Amygdala (tissue), 56 donors: ENCODE data around the gene FAM120A.

ENCODE experiments used
- DNase-seq, 56 donors: peaks; one replicate each; lab custom pipeline; 2025; lab: John Stamatoyannopoulos, UW

FAM120A gene

DNA sequence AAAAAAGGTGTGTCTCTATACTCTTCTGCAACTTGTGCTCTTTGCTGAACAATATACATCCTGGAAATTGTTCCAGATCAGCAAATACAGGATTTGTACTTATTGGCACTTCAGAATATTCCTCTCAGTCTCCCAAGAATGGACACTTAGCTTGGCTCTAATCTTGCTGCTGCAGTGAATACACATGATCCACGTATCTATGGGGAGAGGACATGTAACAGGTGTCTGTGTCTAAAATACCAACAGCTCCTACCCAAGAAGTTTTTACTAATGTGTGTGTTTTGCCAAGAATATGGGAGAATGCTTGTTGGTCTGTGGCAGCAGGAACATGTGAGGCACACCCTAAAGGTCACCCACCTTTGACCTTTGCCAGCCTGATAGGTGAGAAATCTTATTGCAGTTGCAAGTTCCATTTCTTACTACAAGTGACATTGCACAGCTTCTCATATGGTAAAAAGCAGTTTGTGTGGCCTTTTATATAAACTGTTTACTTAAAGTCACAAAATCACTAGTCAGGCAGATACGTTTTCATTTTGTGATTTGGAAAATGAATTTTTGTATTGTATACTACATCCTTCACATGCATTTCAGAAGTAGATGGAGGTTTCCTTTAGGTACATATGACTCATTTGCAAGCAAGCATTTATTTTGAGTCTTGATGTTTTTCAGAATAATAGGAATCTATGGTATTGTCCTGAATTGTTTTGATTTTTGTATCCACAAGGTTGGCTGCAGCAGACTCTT is 160.7 kb downstream of the FAM120A start:
- DNase-seq: no peak

DNA sequence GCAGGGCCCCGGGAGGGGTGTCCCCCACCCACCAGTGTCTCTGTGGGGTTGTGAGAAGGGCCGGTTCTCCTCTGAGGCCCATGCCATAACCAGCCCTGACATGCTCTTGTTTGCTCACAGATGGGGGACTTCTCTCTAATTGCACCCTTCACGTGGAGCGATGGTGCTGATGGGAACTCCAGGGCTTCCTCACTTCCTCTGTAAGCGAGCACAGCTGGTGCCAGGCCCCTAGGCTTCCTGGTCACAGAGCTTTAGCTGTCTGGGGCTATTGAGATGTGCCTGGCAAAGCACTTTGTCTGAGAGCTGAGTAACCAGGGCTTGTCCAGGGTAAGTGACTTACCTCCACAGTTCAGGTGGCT is 161.3 kb downstream of the FAM120A start:
- no peak for DNase-seq

DNA sequence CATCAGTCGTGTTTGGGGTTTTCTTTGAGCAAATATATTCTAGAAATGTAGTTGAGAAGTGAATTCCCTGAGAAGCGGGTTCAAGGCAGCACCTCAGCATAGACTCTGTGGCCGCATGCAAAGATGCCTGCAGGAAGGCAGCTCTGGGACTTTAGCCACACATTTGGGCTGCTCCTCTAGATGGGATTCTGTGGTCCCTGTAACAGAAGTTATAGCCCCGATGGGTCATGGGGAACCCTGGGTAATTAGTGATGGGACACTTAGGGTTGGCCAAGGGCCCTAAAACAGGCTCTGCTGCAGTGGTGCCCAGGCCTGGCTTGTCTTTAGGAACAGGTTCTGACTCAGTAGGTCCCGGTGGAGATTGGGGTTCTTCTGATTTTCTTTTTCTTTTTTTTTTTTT is 161.7 kb downstream of the FAM120A start:
- no peak for DNase-seq

DNA sequence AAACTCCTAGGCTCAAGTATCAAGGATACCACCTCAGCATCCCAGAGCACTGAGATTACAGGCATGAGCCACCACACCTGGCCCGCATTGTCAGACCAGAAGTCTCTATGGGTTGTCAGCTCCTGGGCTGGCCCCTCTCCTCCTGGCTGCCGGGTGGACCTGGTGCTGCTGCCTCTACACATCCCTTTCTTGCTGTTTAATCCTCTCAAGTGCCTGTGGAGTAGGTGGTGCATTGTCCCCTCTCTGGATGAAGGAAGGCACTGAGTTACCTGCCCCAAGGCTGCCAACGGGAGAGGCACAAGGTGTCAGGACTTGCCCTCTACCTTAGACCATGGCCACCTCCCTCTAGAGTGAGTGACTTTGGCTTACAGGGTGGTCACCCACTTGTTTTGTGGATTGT is 162.3 kb downstream of the FAM120A start:
- no peak for DNase-seq

DNA sequence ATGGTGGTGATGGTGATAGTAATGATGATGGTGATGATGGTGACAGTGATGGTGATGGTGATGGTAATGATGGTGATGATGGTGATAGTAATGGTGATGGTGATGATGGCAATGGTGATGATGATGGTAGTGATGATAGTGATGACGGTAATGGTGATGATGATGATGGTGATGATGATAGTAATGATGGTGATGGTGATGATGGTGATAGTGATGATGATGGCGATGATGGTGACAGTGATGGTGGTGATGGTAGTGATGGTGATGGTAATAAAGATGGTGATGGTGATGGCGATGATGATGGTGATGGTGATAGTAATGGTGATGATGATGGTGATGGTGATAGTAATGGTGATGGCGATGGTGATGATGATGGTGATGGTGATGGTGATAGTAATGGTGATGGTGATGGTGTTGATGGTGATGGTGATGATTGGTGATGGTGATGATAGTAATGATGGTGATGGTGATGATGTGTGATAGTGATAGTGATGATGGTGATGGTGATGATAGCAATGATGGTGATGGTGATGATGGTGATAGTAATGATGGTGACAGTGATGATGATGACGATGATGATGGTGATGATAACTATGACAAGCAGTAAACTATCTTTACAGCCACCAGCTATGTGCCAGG is 163.5 kb downstream of the FAM120A start:
- DNase-seq: no peak
